Transverse colon (tissue), 4 donors: Measurements from ENCODE around the gene SELENOV. TPM values are rescaled to one million over a fixed set of nuclear protein-coding genes. Genes with fewer than 3 reads are reported as not detected.

Experiments
- DNase-seq: peaks from one replicate; pipeline ENCODE4 v3.0.0-alpha.2; 2019
- H3K27ac ChIP-seq, 4 donors: fragments of 200-600 bp; sonication (generic); 2 replicates each; pipeline ENCODE4 v1.5.1; 2016 to 2018; ENCODE audit warnings: inconsistent platforms in 4 of 4
- H3K27me3 ChIP-seq: fragments of 200-600 bp; sonication (generic); 2 replicates; pipeline ENCODE4 v1.5.1; 2017; ENCODE audit warnings: inconsistent platforms
- H3K36me3 ChIP-seq, 4 donors: fragments of 200-600 bp; sonication (generic); 2 replicates each; pipeline ENCODE4 v1.5.1; 2017 to 2019; ENCODE audit warnings: inconsistent platforms in 4 of 4
- H3K4me1 ChIP-seq, 4 donors: fragments of 200-600 bp; sonication (generic); 2 replicates each; pipeline ENCODE4 v1.5.1; 2017 to 2020; ENCODE audit warnings: inconsistent platforms in 4 of 4
- H3K4me3 ChIP-seq, 4 donors: fragments of 200-600 bp; sonication (generic); 1 replicate in 1 of 4; 2 replicates in 3 of 4; pipeline versions ENCODE4 v1.5.1 to v1.6.1; 2017 to 2019; ENCODE audit warnings: inconsistent platforms in 4 of 4
- H3K9me3 ChIP-seq, 2 donors: fragments of 200-600 bp; sonication (generic); 2 replicates each; pipeline ENCODE4 v1.5.1; 2017 to 2019; ENCODE audit warnings: inconsistent platforms in 2 of 2
- EP300 ChIP-seq: sonication (generic); formaldehyde crosslinking; IDR thresholded peaks from one replicate; pipeline ENCODE4 v1.6.1; 2017; ENCODE audit warnings: antibody characterized with exemption, low read depth
- POLR2A ChIP-seq: fragments of 450-650 bp; IDR thresholded peaks from one replicate; pipeline ENCODE4 v1.6.1; 2016; ENCODE audit warnings: antibody characterized with exemption, mild to moderate bottlenecking, moderate library complexity
- POLR2AphosphoS5 ChIP-seq, 3 donors: sonication (generic); formaldehyde crosslinking; IDR thresholded peaks; one replicate each; pipeline ENCODE4 v1.6.1; 2016; ENCODE audit warnings: antibody characterized with exemption in 3 of 3
- WGBS, 2 donors: methylation state at CpG; one replicate each; pipeline ENCODE4 v1.1.5; 2018; ENCODE audit warnings: low coverage in 1 of 2; 5-methylcytosine and 5-hydroxymethylcytosine counted together
- in situ Hi-C, 4 donors: fragments of 200-750 bp; cut with MboI; loops; one replicate each; pipeline versions ENCODE4 v1.15.0 to v1.15.1; 2017; ENCODE audit warnings: low sequenced_read_pairs in 3 of 4, low pct_ligation_motif_present in 1 of 4, low pct_unique_long_range_greater_than_20kb in 1 of 4
- intact Hi-C: fragments of 100-400 bp; cut with DNase I; formaldehyde crosslinking; loops from one replicate; pipeline ENCODE4 v1.15.1; 2023; ENCODE audit warnings: low total_unique reads
- total RNA-seq, 4 donors: library from RNA; depleted of rRNA; stranded (reverse); fragments of >200 nt; gene quantifications; one replicate each; pipeline ENCODE4 v1.1.0, GENCODE V29; 2016
- TF ChIP-seq, protein P1 (sequence below), 5 experiments: fragments of 200-600 bp in 3 of 5; fragments of 450-650 bp in 2 of 5; sonication (generic) in 3 of 5; IDR thresholded peaks; 1 replicate in 2 of 5; 2 replicates in 3 of 5; pipeline ENCODE4 v1.5.1; 2016 to 2017; ENCODE audit warnings: antibody characterized with exemption in 5 of 5, inconsistent platforms in 3 of 5, mild to moderate bottlenecking in 2 of 5, moderate library complexity in 1 of 5

Gene SELENOV
- total RNA-seq, 4 donors from 2014 or later = not detected

DNA sequence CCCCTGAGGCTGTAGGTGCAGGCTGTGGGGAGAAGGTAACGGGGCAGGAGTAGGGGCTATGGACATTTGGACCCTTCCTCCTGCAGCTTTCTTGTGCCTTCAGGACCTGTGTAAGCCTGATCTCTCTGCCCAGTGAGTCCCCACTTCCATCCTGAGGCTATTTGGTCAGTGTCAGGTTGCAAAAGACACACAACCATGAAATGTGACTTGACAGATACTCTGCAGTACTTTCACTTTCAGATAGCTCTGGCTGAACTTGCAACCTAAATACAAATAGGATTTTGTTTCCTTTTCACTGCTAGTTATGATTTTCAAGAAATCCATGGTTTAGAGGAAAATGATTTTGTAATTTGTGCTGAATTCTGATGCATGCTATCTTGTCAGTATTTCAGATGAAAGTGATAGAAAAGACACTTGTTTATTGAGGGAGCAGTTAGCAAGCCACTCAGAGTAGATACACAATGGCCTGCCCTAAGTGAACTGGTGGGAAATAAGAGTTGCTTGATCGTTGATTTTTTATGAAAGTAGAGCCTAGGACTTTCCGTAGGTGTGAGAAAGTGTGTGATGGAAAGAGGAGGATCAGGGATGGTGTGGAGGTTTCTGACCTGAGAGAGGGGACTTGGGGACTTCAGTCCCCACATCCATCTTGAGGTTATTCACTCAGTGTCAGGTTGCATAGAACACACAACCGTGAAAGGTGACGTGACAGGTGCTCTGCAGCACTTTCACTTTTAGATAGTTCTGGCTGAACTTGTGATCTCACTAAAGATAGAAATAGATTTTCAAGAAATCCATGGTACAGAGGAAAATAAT lies 43.1 kb downstream of the SELENOV start:
- Histone ChIP-seq H3K27ac (no peak overlapping the region), H3K36me3 (no peaks in the 10 kb centered on the region), H3K9me3 (no peaks in the 10 kb centered on the region), H3K27me3 (no peaks in the 10 kb centered on the region), H3K4me1 (peaks cover 0 to 9% (median 0%) of the 10 kb centered on the region in 4 donors), H3K4me3 (no peak overlapping the region)
- TF ChIP-seq EP300 (no peak), POLR2A (no peak), POLR2AphosphoS5 (IDR thresholded peaks at IDR 0.05) (no peak)
- TF ChIP-seq, protein P1, sequence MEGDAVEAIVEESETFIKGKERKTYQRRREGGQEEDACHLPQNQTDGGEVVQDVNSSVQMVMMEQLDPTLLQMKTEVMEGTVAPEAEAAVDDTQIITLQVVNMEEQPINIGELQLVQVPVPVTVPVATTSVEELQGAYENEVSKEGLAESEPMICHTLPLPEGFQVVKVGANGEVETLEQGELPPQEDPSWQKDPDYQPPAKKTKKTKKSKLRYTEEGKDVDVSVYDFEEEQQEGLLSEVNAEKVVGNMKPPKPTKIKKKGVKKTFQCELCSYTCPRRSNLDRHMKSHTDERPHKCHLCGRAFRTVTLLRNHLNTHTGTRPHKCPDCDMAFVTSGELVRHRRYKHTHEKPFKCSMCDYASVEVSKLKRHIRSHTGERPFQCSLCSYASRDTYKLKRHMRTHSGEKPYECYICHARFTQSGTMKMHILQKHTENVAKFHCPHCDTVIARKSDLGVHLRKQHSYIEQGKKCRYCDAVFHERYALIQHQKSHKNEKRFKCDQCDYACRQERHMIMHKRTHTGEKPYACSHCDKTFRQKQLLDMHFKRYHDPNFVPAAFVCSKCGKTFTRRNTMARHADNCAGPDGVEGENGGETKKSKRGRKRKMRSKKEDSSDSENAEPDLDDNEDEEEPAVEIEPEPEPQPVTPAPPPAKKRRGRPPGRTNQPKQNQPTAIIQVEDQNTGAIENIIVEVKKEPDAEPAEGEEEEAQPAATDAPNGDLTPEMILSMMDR (IDR thresholded peaks at IDR 0.05) = no peak
- 51 to 56% methylated on average over 4 to 5 of the region's 5 CpGs for WGBS, 2 donors
- intact Hi-C loops (no loop called here), in situ Hi-C loops (loop anchor here (10.0 kb wide), 2 partner anchors 107 to 117 kb away; no protein-coding TSS in a partner anchor)
- no peak for DNase-seq

- WGBS, 2 donors = 59 to 63% methylated on average over 6 of the region's 6 CpGs
- Histone ChIP-seq H3K9me3 (no peaks in the 10 kb centered on the region), H3K27me3 (no peaks in the 10 kb centered on the region), H3K4me1 (peaks cover 0 to 9% (median 0%) of the 10 kb centered on the region in 4 donors), H3K27ac (no peak overlapping the region), H3K36me3 (no peaks in the 10 kb centered on the region), H3K4me3 (no peak overlapping the region)
- DNase-seq = no peak
- intact Hi-C loops = no loop called here
- TF ChIP-seq POLR2A (no peak), EP300 (no peak), POLR2AphosphoS5 (IDR thresholded peaks at IDR 0.05) (no peak)
- TF ChIP-seq, protein P1 (IDR thresholded peaks at IDR 0.05) = no peak
- in situ Hi-C loops = loop anchor here (10.0 kb wide), 2 partner anchors 106 to 116 kb away; no protein-coding TSS in a partner anchor
These were observed 43.7 kb downstream of the SELENOV start for GRCh38 chr19:39558624-39559117.

DNA sequence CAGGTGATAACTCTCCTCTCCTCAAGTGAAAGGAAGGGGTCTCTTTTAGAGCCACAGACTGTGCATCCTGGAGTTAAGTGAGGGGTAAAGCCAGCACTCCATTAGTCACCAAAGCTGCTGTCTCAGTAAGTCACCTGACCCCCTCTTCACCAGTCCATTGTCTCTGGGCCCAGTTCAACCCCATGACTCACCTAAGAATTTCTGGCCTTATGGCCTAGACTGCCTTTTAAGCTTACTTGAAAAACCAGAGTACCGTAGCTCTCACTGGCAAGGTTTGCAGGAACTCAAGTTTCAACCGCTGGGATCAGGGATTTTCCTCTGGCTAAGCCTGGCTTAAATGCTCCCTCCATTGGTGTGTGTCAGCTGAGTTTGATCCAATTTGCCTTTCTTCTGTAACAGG lies 48.5 kb downstream of the SELENOV start:
- Histone ChIP-seq H3K4me3 (no peak overlapping the region), H3K27me3 (peaks cover 6% of the 10 kb centered on the region), H3K9me3 (no peaks in the 10 kb centered on the region), H3K4me1 (peaks cover 0 to under 1% (median 0%) of the 10 kb centered on the region in 4 donors), H3K36me3 (no peaks in the 10 kb centered on the region), H3K27ac (no peak overlapping the region)
- no peak for DNase-seq
- WGBS, 2 donors = 64% methylated on average over 2 of the region's 2 CpGs; no CpG with 5 or more reads in 1 of the 2 donors
- in situ Hi-C loops = no loop called here
- TF ChIP-seq, protein P1 (IDR thresholded peaks at IDR 0.05) = no peak
- TF ChIP-seq EP300 = no peak
- no peak for TF ChIP-seq POLR2AphosphoS5 (IDR thresholded peaks at IDR 0.05)
- TF ChIP-seq POLR2A = no peak
- intact Hi-C loops = no loop called here

DNA sequence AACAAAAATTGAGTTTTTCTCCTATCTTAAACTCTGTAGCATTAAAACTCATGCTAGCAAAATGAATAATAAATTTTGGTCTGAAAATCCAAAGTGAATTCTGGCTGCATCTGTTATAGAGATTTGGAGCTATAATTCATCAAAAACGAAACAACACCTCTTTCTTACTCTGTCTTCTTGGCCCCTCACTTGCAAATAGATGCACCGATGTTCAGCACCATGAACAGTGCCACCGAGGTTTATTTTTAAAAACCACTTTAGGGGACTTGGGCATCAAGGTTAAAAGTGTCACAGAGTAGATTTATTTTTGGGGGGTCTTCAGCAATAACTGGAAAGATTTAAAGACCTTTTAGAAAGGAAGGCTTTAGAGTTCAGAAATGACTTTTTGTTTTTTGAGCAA lies 51.1 kb downstream of the SELENOV start:
- TF ChIP-seq, protein P1 (IDR thresholded peaks at IDR 0.05) = no peak
- TF ChIP-seq POLR2A (no peak), POLR2AphosphoS5 (IDR thresholded peaks at IDR 0.05) (no peak), EP300 (no peak)
- Histone ChIP-seq H3K27ac (no peak overlapping the region), H3K27me3 (peaks cover 6% of the 10 kb centered on the region), H3K4me1 (no peaks in the 10 kb centered on the region), H3K36me3 (no peaks in the 10 kb centered on the region), H3K4me3 (no peak overlapping the region), H3K9me3 (no peaks in the 10 kb centered on the region)
- DNase-seq = no peak
- in situ Hi-C loops = no loop called here
- 48 to 54% methylated on average over 3 of the region's 3 CpGs for WGBS, 2 donors
- intact Hi-C loops = no loop called here
